ENCODE data around the gene TMEM41A.

The TMEM41A gene

GRCh38 chr3:185498503-185499396, at the start of gene TMEM41A:
TMEM41A (minus strand) TSS chr3:185499035; CDS start chr3:185498961, 74 bp downstream.
- peak; percentile 94 for DNase-seq

- no peak for DNase-seq
Measured at GRCh38 chr3:185540695-185541094, 41.9 kb upstream of the TMEM41A start.

DNA sequence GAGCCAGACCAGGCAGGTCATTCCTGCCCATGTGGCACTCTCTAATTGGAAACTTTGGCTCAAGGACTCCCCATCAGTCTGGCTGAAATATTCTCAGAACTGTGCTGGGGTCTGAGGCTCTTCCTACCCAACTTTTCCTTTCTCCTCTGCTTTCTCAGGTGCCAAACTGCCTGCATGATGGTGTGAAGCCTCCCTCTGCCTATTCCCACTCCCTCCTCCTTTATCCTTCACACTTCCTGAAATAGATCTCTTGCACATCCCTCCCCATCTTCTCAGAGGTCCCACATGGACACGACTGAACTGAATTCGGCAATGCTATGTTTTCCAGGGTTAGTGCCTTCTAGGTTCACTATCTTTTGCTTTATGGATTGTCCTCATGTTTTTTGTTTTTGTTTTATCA, 41.1 kb upstream of the TMEM41A start:
- no peak for DNase-seq

DNA sequence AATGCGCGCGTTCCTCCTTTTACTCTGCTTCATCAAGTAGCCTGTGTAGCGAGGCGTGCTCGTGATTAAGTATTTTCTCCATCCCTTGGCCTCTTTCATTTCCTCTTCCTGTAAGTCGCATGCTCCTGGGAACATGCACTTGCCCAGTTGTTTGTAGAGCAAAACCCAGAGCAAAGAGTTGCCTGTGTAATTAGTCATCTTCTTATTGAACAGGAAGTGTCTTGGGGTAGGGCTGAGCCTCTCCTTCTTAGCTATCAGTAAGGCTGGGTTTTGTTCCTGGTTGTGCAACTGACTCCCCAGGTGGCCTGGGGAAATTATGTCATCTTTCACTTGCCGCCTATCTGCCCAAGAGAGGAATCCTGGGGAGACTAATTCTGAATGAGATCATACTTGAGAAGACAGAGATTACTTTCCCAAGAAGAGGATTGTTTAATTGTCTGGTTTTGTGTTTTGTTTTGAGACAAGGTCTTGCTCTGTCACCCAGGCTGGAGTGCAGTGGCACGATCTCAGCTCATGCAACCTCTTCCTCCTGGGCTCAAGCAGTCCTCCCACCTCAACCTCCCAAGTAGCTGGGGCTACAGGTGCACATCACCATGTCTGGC, 38.6 kb upstream of the TMEM41A start:
- DNase-seq = peak; percentile 64

GRCh38 chr3:185534511-185534910, 35.7 kb upstream of the TMEM41A start:
- DNase-seq = no peak

- DNase-seq = no peak
Measured at GRCh38 chr3:185532901-185533300, 34.1 kb upstream of the TMEM41A start.

- DNase-seq = no peak
Measured at GRCh38 chr3:185530856-185531255, 32.0 kb upstream of the TMEM41A start.

GRCh38 chr3:185528532-185528931, 29.7 kb upstream of the TMEM41A start:
- no peak for DNase-seq

- DNase-seq = no peak
Measured at GRCh38 chr3:185527364-185527763, 28.5 kb upstream of the TMEM41A start.

GRCh38 chr3:185526349-185526951, 27.6 kb upstream of the TMEM41A start:
- no peak for DNase-seq

GRCh38 chr3:185521349-185522138, 22.7 kb upstream of the TMEM41A start:
- DNase-seq = no peak

DNA sequence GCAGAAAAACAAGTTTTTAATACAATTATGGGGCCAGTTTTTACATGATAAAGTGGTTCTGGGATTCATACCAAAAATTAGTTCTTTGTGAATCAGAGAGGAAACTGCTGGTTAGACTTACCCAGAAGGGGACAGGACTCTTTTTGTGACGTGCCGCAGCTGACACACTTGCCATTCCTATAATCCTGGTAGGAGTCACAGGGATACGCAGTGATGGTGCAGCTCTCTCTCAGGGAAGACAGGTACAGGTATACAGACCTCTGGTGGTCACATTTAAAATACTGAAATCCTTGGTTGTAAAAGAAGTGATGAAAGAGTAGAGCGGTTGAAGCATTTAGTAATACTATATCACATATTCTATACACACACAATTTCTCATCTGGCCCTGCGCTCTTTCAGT, 20.2 kb upstream of the TMEM41A start:
- no peak for DNase-seq

- DNase-seq = no peak
Measured at GRCh38 chr3:185517387-185518130, 18.7 kb upstream of the TMEM41A start.

GRCh38 chr3:185511711-185512110, 12.9 kb upstream of the TMEM41A start:
- DNase-seq = no peak

GRCh38 chr3:185508335-185508991, 9.6 kb upstream of the TMEM41A start:
- DNase-seq = no peak

DNA sequence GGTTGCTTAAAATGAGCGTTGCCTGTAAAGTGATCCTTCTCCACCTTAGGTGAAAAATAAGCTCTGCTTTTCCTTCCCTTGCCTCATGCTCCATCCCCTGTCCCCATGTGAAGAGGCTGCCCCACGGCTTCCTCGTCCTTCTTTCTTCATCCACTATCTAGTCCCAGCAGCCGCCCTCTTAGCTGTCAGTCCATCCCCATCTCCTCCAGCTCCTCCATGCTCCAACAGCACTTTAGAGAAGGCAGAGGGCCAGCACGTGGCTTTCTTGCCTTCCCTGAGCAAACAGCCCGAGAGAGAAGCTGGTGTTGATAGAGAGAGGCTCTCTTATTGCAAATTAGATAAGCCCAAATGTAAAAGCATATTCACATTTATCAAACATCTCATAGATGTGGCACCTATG, 9.0 kb upstream of the TMEM41A start:
- no peak for DNase-seq

DNA sequence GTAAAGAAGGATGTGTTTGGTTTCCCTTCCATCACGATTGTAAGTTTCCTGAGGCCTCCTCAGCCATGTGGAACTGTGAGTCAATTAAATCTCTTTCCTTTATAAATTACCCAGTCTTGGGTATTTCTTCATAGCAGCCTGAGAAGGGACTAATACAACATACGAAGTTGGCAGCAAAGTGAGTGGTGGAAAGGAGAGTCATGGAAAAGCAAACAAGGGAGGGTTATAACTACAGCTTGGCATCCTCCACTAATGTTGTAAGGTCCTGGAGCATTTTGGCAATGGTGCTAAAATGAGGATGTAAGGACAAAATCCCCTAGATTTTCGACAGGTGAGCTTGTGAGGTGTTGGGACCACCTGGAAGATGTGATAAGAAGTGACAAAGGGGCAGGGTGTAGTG, 5.8 kb upstream of the TMEM41A start:
- no peak for DNase-seq

DNA sequence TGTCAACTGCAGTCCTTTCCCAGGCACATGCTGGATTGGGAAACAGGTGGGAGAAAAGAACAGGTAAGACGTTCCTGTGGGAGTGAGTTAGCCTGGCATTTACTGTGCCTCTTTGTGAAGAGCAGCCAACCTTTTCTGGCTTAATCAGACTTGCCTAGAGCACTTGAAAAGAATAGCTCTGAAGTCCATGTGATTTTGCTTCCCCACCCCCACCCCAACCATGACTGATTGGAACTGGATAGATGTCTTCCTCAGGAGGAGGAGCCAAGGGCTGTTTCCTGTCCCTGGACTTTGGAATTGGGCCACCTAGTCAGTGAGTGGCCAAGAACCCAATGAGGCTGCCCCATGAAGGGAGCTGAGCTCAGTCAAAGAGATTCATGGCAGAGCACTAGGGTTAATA, 4.7 kb upstream of the TMEM41A start:
- DNase-seq = no peak

DNA sequence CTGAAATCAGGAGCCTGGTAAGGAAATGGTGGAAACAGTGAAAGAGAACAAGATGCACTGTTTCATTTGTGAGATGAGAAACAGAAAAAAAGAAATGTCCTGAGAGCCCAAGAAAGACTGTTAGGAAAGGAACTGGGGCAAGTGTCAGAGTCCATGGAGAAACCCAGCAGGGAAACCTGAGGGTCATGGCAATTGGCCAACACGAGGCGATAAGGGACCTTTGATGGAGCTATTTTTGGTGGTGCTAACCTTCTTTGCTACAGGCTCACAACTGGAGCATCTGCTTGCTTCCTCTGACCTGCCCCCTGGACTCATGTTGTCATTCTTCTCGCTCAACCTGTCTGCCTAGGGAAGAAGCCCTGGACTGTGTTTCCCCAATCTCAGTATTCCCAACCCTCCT, 4.2 kb upstream of the TMEM41A start:
- no peak for DNase-seq

DNA sequence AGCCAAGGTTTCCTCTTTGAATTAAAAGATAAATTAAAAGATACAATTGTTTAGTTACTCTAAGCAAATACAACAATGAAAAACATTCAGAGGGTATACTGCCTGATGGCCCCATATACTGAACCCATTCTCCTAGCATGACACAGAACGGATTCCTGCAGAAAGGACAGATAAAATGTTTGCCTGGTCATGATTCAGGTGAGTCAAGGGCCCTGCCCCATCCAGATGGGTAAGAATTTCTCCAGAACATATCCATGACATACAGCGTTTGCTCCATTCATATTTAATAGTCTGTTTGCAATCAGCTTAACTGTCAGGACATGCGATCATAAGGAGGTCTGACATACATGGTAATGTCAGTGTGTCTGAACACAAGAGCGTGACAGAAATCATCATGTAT, 8.6 kb downstream of the TMEM41A start:
- no peak for DNase-seq

DNA sequence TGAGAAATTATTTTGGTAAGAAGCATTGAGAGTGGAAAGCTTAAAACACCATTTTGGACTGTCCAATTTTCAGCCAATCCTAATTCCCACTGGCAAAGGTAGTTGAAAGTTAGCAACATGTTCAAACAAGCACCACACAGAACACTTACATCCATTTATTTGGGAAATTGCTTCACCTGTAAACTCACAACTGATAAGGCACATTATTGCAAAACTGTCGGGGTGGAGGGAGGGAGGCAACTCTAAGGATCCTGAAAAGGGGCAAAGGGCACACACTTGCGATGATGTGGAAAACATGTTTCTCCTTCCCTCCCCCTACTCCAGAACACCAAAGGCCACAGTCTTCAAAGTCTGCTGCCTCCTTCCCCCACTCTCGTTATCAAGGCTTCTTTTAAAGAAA, 9.4 kb downstream of the TMEM41A start:
- DNase-seq = no peak

DNA sequence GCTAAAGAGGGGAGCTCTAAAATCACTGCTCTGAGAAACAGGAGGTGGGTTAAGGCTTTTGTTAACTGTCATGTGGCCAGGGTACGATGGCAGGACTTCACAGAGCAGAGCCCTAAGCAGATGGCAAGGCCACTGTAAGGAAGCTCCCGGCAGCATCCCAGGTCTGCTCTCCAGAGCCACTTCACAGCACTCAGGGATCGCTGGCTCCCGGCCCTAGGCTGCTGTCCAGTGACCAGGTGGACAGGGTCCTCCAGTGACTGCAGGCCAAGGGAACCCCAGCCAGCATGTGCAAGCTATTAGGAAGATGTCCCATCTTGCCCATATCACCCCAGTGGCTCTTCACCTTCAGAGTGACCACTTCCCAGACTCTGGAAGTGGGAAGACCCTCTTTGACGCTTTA, 10.4 kb downstream of the TMEM41A start:
- no peak for DNase-seq

Measured in stimulated activated CD4-positive, alpha-beta T cell treated with anti-CD3 and anti-CD28 coated beads, Interleukin-15, amount 100 ng/mL, for 24 hours (primary cell).